ENCODE data around the gene TEX19.
A peak's percentile ranks its signal among the peaks of the same experiment; 100 is the strongest.

TEX19 gene, protein sequence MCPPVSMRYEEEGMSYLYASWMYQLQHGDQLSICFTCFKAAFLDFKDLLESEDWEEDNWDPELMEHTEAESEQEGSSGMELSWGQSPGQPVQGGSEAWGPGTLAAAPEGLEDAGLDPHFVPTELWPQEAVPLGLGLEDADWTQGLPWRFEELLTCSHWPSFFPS

DNA sequence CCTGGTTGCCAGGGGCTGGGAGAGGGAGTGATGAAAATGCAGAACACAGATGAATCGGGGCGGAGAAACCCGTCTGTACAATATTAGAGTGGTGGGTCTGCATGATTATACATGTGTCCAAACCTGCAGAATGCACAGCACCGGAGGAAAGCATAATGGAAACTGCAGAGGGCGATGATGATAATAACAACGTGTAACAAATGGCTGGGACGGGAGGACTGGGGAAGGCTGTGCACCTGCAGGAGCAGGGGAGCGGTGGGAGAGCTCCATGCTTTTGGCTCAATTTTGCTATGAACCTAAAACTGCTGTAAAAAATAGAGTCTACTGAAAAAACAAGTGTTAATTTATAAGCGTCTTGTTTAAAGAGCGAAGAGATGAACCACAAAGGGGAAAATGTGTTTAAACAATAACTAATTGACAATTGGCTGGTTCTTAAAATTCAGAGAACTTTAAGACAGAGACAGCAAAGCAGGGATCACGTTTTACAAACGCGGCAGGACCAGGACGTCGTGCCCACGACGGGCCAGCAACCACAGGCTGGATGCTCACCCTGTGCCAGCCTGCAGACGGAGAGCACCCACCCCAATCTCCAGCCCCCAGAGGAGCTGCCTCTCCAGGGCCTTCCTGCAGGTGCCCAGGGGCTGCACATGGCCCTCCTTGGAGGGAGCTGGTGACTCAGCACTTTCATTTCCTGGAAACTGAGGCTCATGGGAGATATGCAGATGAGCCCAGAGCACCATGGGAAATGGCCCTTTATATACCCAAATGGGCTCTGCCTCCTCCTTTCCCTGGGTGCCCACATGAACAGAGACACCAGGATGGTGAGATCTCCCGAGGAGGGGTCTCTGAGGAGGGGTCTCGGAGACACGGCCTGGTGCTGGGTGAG, at the start of gene TEX19:
TEX19 (plus strand) TSS at position 783 of the 886 bp plus-strand sequence. CDS start 2,904 bp downstream, outside the sequence.
- DNase-seq (ENCODE audit: low read depth): no peak

GRCh38 chr17:82309656-82310570, 49.1 kb upstream of the TEX19 start:
- DNase-seq (ENCODE audit: low read depth): no peak

DNA sequence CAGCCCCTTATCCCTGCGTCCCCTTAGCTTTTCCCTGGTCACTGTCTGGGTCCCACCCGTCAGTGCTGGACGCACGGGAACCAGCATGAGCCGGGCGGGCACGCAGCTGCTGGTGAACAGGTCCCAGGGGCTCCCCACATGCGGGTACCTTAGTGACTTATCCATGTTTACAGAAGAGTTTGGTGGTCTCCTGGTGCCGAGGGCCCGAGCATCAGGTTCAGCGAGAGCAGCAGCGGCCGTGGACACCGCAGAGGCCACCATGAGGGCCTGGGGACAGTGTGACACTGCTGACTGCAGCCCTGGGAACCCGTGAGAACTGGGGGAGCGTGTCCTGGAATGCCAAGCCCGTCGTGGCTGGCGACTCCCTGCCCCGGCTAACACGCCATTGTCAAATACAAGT, 48.2 kb upstream of the TEX19 start:
- DNase-seq (ENCODE audit: low read depth): no peak

DNA sequence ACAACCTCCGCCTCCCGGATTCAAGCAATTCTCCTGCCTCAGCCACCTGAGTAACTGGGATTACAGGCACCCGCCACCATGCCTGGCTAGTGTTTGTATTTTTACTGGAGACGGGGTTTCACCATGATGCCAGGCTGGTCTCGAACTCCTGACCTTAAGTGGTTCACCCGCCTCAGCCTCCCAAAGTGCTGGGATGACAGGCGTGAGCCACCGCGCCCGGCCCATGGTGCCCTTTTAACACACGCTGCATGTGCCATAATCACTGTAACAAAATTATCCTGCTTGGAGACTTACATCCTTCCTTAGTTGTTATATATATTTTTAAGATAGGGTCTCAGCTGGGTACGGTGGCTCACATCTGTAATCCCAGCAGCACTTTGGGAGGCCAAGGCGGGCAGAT, 47.1 kb upstream of the TEX19 start:
- no peak for DNase-seq (ENCODE audit: low read depth)

DNA sequence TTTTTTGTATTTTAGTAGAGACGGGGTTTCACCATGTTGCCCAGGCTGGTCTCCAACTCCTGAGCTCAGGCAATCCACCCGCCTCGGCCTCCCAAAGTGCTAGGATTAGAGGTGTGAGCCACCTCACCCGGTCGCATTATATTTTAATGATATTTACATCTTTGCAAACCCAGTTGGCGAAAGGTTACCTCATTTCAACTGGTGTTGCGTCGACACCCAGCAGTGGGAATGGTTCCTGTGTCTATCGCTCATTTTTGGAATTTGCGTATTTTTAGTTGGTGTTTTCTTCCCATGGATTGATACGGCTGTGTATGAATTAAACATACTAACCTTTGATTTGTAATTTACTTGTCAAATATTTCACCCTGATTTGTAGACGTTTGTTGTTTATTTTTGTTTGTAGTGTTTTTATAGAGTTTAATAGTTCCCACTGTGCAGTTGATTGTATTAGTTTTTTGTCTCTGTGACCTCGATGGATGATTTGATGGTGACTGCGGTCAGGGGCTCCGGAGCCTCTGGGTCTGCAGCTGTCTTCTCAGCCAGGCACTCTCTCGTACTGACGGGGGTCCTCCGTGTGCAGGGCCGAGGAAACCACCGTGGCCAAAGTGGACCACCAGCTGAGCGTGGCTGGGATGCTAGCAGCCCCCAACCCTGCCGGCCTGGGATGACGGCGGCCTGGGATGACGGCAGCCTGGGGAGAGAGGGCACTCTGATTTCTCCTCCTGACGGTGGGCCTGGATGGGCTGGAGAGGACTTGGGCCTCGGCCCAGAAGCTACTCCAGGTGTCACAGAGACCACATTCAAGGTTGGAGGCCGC, 45.6 kb upstream of the TEX19 start:
- DNase-seq (ENCODE audit: low read depth): no peak

DNA sequence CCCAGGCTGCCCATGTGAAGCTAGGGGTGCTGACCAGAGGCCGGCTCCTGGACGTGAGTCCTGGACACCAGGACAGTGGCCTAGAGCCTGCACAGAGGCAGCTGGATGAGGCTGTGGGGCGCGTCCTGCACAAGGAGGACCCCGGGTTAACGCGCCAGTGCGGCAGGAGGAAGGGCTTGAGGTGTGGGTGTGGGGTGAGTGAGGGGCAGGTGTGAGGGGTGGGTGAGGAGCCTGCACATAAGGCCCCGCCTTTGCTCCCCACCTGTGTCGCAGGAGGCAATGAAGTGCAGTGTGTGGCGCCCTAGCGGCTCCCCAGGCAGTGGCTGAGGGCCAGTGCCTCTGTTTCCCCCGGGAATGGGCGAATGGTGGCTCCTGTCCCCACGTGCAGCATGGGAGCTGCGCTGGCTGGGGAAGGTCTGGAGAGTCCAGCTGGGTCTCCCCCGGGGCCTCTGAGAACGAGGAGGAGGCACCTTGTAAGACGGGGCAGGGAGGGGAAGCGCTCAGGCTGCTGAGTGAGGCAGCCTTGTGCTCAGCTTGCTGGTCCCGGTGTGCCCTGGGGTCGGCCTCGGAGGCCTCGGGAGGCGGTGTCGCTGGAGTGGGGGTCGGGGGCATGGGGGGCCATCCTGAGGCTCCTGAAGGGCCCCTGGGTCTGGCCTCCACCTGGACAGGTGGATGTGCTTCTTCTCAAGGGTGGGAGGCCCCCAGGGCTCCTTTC, 44.9 kb upstream of the TEX19 start:
- no peak for DNase-seq (ENCODE audit: low read depth)

DNA sequence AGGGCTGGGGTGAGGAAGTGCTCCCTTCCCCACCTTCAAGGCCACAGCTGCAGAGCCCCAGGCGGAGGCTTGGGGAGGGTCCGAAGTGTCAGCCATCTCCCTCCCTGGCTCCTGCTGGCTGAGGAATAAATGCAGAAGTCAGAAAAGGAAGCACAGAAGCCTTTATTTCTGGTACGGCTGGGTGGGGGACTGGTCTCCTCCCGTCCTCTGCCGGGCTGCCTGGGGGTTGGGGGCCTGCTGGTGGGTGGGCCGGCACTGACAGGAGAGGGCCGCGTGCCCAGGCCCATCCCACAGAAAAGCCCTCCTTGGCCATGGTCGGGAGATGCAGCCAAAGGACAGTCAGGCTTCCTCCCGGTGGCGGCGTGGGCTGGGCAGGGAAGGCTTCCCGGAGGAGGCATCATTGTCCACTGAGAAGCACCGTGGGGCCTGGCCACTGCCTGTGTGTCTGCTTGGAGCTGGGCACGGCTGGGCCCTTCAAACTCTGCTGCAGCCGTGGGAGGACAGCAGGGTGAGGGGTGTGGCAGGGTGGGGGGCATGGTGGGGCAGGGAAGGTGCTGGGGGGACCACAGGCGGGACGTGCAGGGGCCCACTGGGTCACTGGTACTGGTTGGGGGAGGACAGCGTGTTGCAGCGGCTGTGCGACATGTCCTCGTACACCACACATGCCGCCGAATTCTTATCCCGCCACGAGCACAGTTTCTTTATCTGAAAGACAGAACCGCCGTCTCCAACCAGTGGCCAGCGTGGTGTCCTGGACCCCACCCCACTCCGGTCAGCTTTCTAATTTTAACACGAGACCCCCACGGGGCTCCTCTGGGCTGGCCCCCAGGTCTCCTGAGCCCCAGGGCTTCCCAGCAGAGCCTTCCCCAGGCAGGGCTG, 44.1 kb upstream of the TEX19 start:
- no peak for DNase-seq (ENCODE audit: low read depth)

- no peak for DNase-seq (ENCODE audit: low read depth)
These were observed 43.2 kb upstream of the TEX19 start for GRCh38 chr17:82315703-82316358.

GRCh38 chr17:82316651-82317393, 42.2 kb upstream of the TEX19 start:
- no peak for DNase-seq (ENCODE audit: low read depth)

GRCh38 chr17:82317394-82318168, 41.5 kb upstream of the TEX19 start, which contains the start of gene CD7:
TSS of gene CD7 (minus strand) at chr17:82317608. CDS start at chr17:82317495, 113 bp downstream.
- no peak for DNase-seq (ENCODE audit: low read depth)

DNA sequence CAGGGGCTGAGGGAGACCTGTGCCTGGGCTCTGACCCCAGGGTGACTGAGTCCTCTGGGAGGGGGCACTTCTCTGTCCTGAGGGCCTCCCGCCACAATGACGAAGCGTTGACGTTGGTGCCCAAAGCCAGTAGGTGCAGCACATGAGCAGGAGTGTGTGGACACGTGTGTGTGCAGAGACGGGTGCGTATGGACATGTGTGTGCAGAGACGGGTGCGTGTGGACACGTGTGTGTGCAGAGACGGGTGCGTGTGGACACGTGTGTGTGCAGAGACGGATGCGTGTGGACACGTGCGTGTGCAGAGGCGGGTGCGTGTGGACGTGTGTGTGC, 40.9 kb upstream of the TEX19 start:
- no peak for DNase-seq (ENCODE audit: low read depth)

DNA sequence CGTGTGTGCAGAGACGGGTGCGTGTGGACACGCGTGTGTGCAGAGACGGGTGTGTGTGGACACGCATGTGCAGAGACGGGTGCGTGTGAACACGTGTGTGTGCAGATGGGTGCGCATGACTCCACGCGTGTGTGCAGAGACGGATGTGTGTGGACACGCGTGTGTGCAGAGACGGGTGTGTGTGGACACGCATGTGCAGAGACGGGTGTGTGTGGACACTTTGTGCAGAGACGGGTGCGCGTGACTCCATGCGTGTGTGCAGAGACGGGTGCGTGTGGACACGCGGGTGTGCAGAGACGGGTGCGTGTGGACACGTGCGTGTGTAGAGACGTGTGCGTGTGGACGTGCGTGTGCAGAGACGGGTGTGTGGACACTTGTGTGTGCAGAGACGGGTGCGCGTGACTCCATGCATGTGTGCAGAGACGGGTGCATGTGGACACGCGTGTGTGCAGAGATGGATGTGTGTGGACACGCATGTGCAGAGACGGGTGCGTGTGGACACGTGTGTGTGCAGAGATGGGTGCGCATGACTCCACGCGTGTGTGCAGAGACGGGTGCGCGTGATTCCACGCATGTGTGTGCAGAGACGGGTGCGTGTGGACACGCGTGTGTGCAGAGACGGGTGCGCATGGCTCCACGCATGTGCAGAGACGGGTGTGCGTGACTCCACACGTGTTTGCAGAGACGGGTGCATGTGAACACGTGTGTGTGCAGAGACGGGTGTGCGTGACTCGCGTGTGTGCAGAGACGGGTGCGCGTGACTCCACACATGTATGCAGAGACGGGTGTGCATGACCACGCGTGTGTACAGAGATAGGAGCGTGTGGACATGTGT, 40.1 kb upstream of the TEX19 start:
- no peak for DNase-seq (ENCODE audit: low read depth)

- DNase-seq (ENCODE audit: low read depth): no peak
These were observed 39.4 kb upstream of the TEX19 start for GRCh38 chr17:82319619-82320062.

- no peak for DNase-seq (ENCODE audit: low read depth)
These were observed 38.8 kb upstream of the TEX19 start for GRCh38 chr17:82320140-82320840.

GRCh38 chr17:82320956-82321927, 37.8 kb upstream of the TEX19 start:
- DNase-seq (ENCODE audit: low read depth): peak; percentile 77
